HepG2 (cell line): ENCODE measurements around the gene SERPINA3. TPM values are rescaled to one million over a fixed set of nuclear protein-coding genes. Genes with fewer than 3 reads are reported as not detected.

Experiments
- ATAC-seq: fragments of 200-7000 bp; cut with Tn5 transposase; 3 replicates; pipeline ENCODE4 v1.9.1; 2020; ENCODE audit warnings: mild to moderate bottlenecking, moderate library complexity
- BruUV-seq: library from RNA; stranded (reverse); fragments of 400-500 nt; replicated peaks from 2 replicates; lab custom pipeline; 2021; lab: Mats Ljungman, UMichigan
- CTCF ChIA-PET: fragments of 300-600 bp; formaldehyde crosslinking; extraction: SDS; loops from one replicate; lab custom pipeline; 2021; ENCODE audit warnings: low total read pairs, inconsistent platforms, low intra/inter-chr PET ratio; lab: Yijun Ruan, JAX
- POLR2A ChIA-PET: fragments of 350-600 bp; sonication (Branson Sonifier 250); formaldehyde crosslinking; loops from one replicate; lab custom pipeline; 2020; ENCODE audit warnings: antibody characterized with exemption, inconsistent platforms; lab: Yijun Ruan, JAX
- DNase-seq: peaks from one replicate; pipeline ENCODE4 v3.0.0-alpha.2; 2015; ENCODE audit warnings: low spot score
- FAIRE-seq: peaks from 3 replicates; lab custom pipeline; 2011; peaks lifted over from hg19 to GRCh38; lab: Jason Lieb, UNC
- H2AFZ ChIP-seq: one replicate; pipeline ENCODE4 v1.6.1; 2011; ENCODE audit warnings: low read length, inconsistent platforms
- H3K27ac ChIP-seq: fragments of 300-600 bp; 3 replicates; pipeline ENCODE4 v1.8.0; 2011; ENCODE audit warnings: mixed run types, mild to moderate bottlenecking, mixed read lengths, low read length, inconsistent platforms; ENCODE audit not compliant: insufficient read depth; ENCODE audit errors: extremely low read length
- H3K27me3 ChIP-seq, 2 experiments: fragments of 200-600 bp in 1 of 2; 2 replicates in 1 of 2; 3 replicates in 1 of 2; pipeline versions ENCODE4 v1.6.0 to v1.8.0; 2011; ENCODE audit warnings: low read length in 2 of 2, mild to moderate bottlenecking in 2 of 2, moderate library complexity in 2 of 2, inconsistent platforms in 1 of 2; ENCODE audit not compliant: insufficient read depth in 2 of 2, control insufficient read depth in 1 of 2
- H3K36me3 ChIP-seq, 2 experiments: fragments of 200-600 bp in 1 of 2; replicated peaks in 1 of 2; 2 replicates in 1 of 2; 3 replicates in 1 of 2; pipeline versions ENCODE4 v1.5.1 to v1.8.0; 2011; ENCODE audit warnings: low read length in 2 of 2, inconsistent platforms in 1 of 2; ENCODE audit not compliant: insufficient read depth in 2 of 2, control insufficient read depth in 1 of 2
- H3K4me1 ChIP-seq: 2 replicates; pipeline ENCODE4 v1.5.1; 2012; ENCODE audit warnings: low read length, inconsistent platforms; ENCODE audit not compliant: insufficient read depth
- H3K4me2 ChIP-seq: 2 replicates; pipeline ENCODE4 v1.6.0; 2011; ENCODE audit warnings: low read depth, low read length, inconsistent platforms
- H3K4me3 ChIP-seq, 3 experiments: fragments of 200-600 bp in 1 of 3; sonication (generic), shearing (Covaris generic) in 1 of 3; replicated peaks in 1 of 3; 2 replicates each; pipeline ENCODE4 v1.5.1; 2011 to 2016; ENCODE audit warnings: low read length in 3 of 3, inconsistent platforms in 2 of 3, low read depth in 2 of 3, mild to moderate bottlenecking in 2 of 3, control low read depth in 1 of 3, mixed read lengths in 1 of 3; ENCODE audit not compliant: insufficient read depth in 1 of 3
- H3K79me2 ChIP-seq: one replicate; pipeline ENCODE4 v1.6.1; 2011; ENCODE audit warnings: low read length, inconsistent platforms; ENCODE audit not compliant: insufficient read depth
- H3K9ac ChIP-seq: 2 replicates; pipeline ENCODE4 v1.6.0; 2011; ENCODE audit warnings: mild to moderate bottlenecking, low read depth, low read length, inconsistent platforms; ENCODE audit not compliant: insufficient read depth
- H3K9me3 ChIP-seq: 2 replicates; pipeline ENCODE4 v1.5.1; 2012; ENCODE audit warnings: mild to moderate bottlenecking, low read length
- H4K20me1 ChIP-seq: 2 replicates; pipeline ENCODE4 v1.6.0; 2011; ENCODE audit warnings: inconsistent platforms, mild to moderate bottlenecking, low read length, moderate library complexity; ENCODE audit not compliant: insufficient read depth
- KLF6 ChIP-seq: IDR thresholded peaks from 2 replicates; pipeline ENCODE4 v1.8.0; 2016; ENCODE audit warnings: missing biosample characterization, missing genetic modification reagents
- PAF1 ChIP-seq: IDR thresholded peaks from 2 replicates; pipeline ENCODE4 v1.6.1; 2016; ENCODE audit warnings: missing genetic modification reagents, missing compliant biosample characterization
- SSRP1 ChIP-seq: IDR thresholded peaks from 2 replicates; pipeline ENCODE4 v1.6.1; 2016; ENCODE audit warnings: control low read depth
- TGIF2 ChIP-seq: IDR thresholded peaks from 2 replicates; pipeline ENCODE4 v1.6.1; 2016; ENCODE audit warnings: control low read depth, missing compliant biosample characterization
- U2AF1 ChIP-seq: fragments of 200-400 bp; formaldehyde crosslinking; optimal IDR thresholded peaks from 2 replicates; pipeline ENCODE3; 2017; ENCODE audit warnings: mild to moderate bottlenecking, low read depth, low read length
- ZNF20 ChIP-seq: sonication (generic); formaldehyde crosslinking; IDR thresholded peaks from 2 replicates; pipeline ENCODE4 v1.4.0; 2020; ENCODE audit warnings: mild to moderate bottlenecking, moderate library complexity, missing genetic modification reagents
- ZNF550 ChIP-seq: sonication (generic); formaldehyde crosslinking; IDR thresholded peaks from 2 replicates; pipeline ENCODE4 v1.4.0; 2020; ENCODE audit warnings: mild to moderate bottlenecking, missing genetic modification reagents, borderline replicate concordance
- ZNF746 ChIP-seq: sonication (generic); formaldehyde crosslinking; IDR thresholded peaks from 2 replicates; pipeline ENCODE4 v1.8.0; 2022; ENCODE audit warnings: mild to moderate bottlenecking, missing genetic modification reagents
- ZNF780A ChIP-seq: sonication (generic); formaldehyde crosslinking; IDR thresholded peaks from 2 replicates; pipeline ENCODE4 v1.8.0; 2022; ENCODE audit warnings: mild to moderate bottlenecking, missing genetic modification reagents, moderate library complexity
- WGBS: methylation state at CpG from one replicate; pipeline ENCODE4 v1.1.6; 2017; ENCODE audit warnings: low lambda C conversion rate; 5-methylcytosine and 5-hydroxymethylcytosine counted together
- in situ Hi-C: cut with HindIII; loops from 2 replicates; pipeline ENCODE4 v1.10.0; 2017; ENCODE audit warnings: low pct_unique_long_range_greater_than_20kb; ENCODE audit not compliant: extremely low pct_ligation_motif_present
- intact Hi-C: fragments of 100-400 bp; cut with micrococcal nuclease; formaldehyde crosslinking; loops from one replicate; pipeline ENCODE4 v1.10.0; 2022; ENCODE audit not compliant: unreplicated experiment
- polyA plus RNA-seq, 8 experiments: library from polyadenylated mRNA; depleted of rRNA in 3 of 8; stranded (reverse) in 7 of 8; unstranded in 1 of 8; fragments of >200 nt; fragmentation: Illumina TruSeq in 4 of 8; extraction: Trizol in 4 of 8; gene quantifications; 2 replicates each; pipeline versions ENCODE4 v1.2.1 to v1.2.3, GENCODE V29; 2011 to 2016; ENCODE audit warnings: low read depth in 4 of 8, missing spikeins in 1 of 8, mixed read lengths in 1 of 8; ENCODE audit not compliant: insufficient read depth in 1 of 8
- total RNA-seq, 5 experiments: library from RNA; depleted of rRNA; stranded (reverse); fragments of >200 nt; fragmentation: Illumina TruSeq; extraction: Trizol; gene quantifications; 2 replicates each; pipeline ENCODE4 v1.2.3, GENCODE V29; 2016; ENCODE audit warnings: low read depth in 1 of 5
- TF ChIP-seq, protein P1 (sequence below): sonication (generic); formaldehyde crosslinking; conservative IDR thresholded peaks from 2 replicates; pipeline ENCODE4 v1.8.0; 2022; ENCODE audit warnings: mild to moderate bottlenecking, moderate library complexity, missing genetic modification reagents

Gene SERPINA3
- total and polyA plus RNA-seq, 2 of the 13 experiments (the other 11 are each of a cell fraction or from before 2014, with no cell fraction given) = 825 to 2,200 TPM

DNA sequence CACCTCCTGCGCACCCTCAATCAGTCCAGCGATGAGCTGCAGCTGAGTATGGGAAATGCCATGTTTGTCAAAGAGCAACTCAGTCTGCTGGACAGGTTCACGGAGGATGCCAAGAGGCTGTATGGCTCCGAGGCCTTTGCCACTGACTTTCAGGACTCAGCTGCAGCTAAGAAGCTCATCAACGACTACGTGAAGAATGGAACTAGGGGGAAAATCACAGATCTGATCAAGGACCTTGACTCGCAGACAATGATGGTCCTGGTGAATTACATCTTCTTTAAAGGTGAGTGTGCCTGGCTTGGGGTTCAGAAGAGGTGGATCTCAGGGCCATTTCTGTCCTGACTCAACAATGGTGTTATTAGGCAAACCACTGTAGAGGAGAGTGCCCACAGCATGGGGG, 2.6 kb downstream of the SERPINA3 start:
- WGBS = 89% methylated on average over 7 of the region's 7 CpGs
- Histone ChIP-seq H3K4me3 (peak overlapping the region; percentile 62 to 69 (median 68)), H3K9ac (peak overlapping the region; percentile 81), H3K9me3 (peaks cover 17% of the 10 kb centered on the region), H3K27ac (no peak overlapping the region), H2AFZ (no peak overlapping the region), H3K79me2 (peaks cover 59% of the 10 kb centered on the region), H3K36me3 (peaks cover 25 to 56% of the 10 kb centered on the region in 2 experiments), H3K4me2 (peak overlapping the region; percentile 97), H3K4me1 (peaks cover 98% of the 10 kb centered on the region), H4K20me1 (peaks cover 50% of the 10 kb centered on the region; the same call in 1 of the 2 replicates), H3K27me3 (no peaks in the 10 kb centered on the region; a peak in 1 of 5 replicates)
- no peak for DNase-seq
- CTCF ChIA-PET = no interaction called here
- no TSS peak for BruUV-seq
- POLR2A ChIA-PET = interaction anchor here (1.0 to 19.0 kb wide), 7 partner anchors 10 to 93 kb away, joined by 3 to 638 read pairs (median 17); partner anchors contain the start of genes SERPINA4 and SERPINA5
- no peak for ATAC-seq
- peak; percentile 29 for TF ChIP-seq PAF1 (CRISPR knock-in tag)
- 0 out of 2 replicates have a peak, but pooled peaks have one; percentile 0 for TF ChIP-seq ZNF780A (CRISPR knock-in tag)
- TF ChIP-seq KLF6 (CRISPR knock-in tag) = 0 out of 2 replicates have a peak, but pooled peaks have one; percentile 2
- no peak for TF ChIP-seq ZNF20 (CRISPR knock-in tag)
- TF ChIP-seq ZNF746 (CRISPR knock-in tag) = 0 out of 2 replicates have a peak, but pooled peaks have one; percentile 6
- peak; percentile 92 for TF ChIP-seq SSRP1 (CRISPR knock-in tag)
- TF ChIP-seq, protein P1, sequence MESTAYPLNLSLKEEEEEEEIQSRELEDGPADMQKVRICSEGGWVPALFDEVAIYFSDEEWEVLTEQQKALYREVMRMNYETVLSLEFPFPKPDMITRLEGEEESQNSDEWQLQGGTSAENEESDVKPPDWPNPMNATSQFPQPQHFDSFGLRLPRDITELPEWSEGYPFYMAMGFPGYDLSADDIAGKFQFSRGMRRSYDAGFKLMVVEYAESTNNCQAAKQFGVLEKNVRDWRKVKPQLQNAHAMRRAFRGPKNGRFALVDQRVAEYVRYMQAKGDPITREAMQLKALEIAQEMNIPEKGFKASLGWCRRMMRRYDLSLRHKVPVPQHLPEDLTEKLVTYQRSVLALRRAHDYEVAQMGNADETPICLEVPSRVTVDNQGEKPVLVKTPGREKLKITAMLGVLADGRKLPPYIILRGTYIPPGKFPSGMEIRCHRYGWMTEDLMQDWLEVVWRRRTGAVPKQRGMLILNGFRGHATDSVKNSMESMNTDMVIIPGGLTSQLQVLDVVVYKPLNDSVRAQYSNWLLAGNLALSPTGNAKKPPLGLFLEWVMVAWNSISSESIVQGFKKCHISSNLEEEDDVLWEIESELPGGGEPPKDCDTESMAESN (CRISPR knock-in tag) = 0 out of 2 replicates have a peak, but pooled peaks have one; percentile 40
- no peak for TF ChIP-seq ZNF550 (CRISPR knock-in tag)
- 0 out of 2 replicates have a peak, but pooled peaks have one; percentile 39 for TF ChIP-seq TGIF2 (CRISPR knock-in tag)
- TF ChIP-seq U2AF1 = peak; percentile 35
- intact Hi-C loops (loop anchor here (5.0 kb wide), 2 partner anchors 33 to 67 kb away; partner anchors contain the start of gene SERPINA5), in situ Hi-C loops (no loop called here)
- no peak for FAIRE-seq
